Spleen (tissue), 11 donors: ENCODE results near the gene DGKB. TPM values are rescaled to one million over a fixed set of nuclear protein-coding genes. Genes with fewer than 3 reads are reported as not detected.

ENCODE experiments used
- DNase-seq: peaks from one replicate; pipeline ENCODE4 v3.0.0-alpha.2; 2020
- H3K27ac ChIP-seq, 8 donors: fragments of 200-600 bp; sonication (generic) in 7 of 8; 1 replicate in 4 of 8; 2 replicates in 4 of 8; pipeline versions ENCODE4 v1.5.0 to v1.8.0; 2016 to 2021; ENCODE audit warnings: inconsistent platforms in 4 of 8, mild to moderate bottlenecking in 4 of 8, moderate library complexity in 1 of 8
- H3K27me3 ChIP-seq, 7 donors: fragments of 200-600 bp; sonication (generic) in 6 of 7; replicated peaks in 1 of 7; 1 replicate in 4 of 7; 2 replicates in 3 of 7; pipeline versions ENCODE4 v1.5.0 to v1.8.0; 2016 to 2021; ENCODE audit warnings: inconsistent platforms in 3 of 7, mild to moderate bottlenecking in 1 of 7
- H3K36me3 ChIP-seq, 6 donors: fragments of 200-600 bp; sonication (generic) in 5 of 6; 1 replicate in 4 of 6; 2 replicates in 2 of 6; pipeline versions ENCODE4 v1.5.0 to v1.8.0; 2016 to 2021; ENCODE audit warnings: inconsistent platforms in 2 of 6
- H3K4me1 ChIP-seq, 6 donors: fragments of 200-600 bp; sonication (generic) in 5 of 6; 1 replicate in 3 of 6; 2 replicates in 3 of 6; pipeline versions ENCODE4 v1.5.0 to v1.8.0; 2016 to 2021; ENCODE audit warnings: inconsistent platforms in 3 of 6
- H3K4me3 ChIP-seq, 8 donors: fragments of 200-600 bp; sonication (generic) in 7 of 8; 1 replicate in 4 of 8; 2 replicates in 4 of 8; pipeline versions ENCODE4 v1.5.0 to v1.8.0; 2016 to 2021; ENCODE audit warnings: inconsistent platforms in 4 of 8, mild to moderate bottlenecking in 4 of 8, moderate library complexity in 2 of 8
- H3K9me3 ChIP-seq, 8 donors: fragments of 200-600 bp; sonication (generic) in 7 of 8; 1 replicate in 4 of 8; 2 replicates in 4 of 8; pipeline versions ENCODE4 v1.5.0 to v1.8.0; 2016 to 2021; ENCODE audit warnings: inconsistent platforms in 4 of 8
- CTCF ChIP-seq, 11 experiments: fragments of 200-600 bp in 7 of 11; fragments of 450-650 bp in 4 of 11; sonication (generic) in 4 of 11; IDR thresholded peaks in 8 of 11; conservative IDR thresholded peaks in 3 of 11; 1 replicate in 7 of 11; 2 replicates in 4 of 11; pipeline versions ENCODE4 v1.4.0 to v1.8.0; 2016 to 2021; ENCODE audit warnings: antibody characterized with exemption in 11 of 11, inconsistent platforms in 4 of 11, mild to moderate bottlenecking in 1 of 11
- POLR2A ChIP-seq, 3 donors: fragments of 450-650 bp; IDR thresholded peaks; one replicate each; pipeline ENCODE4 v1.5.1; 2017; ENCODE audit warnings: antibody characterized with exemption in 3 of 3, mild to moderate bottlenecking in 1 of 3
- POLR2AphosphoS5 ChIP-seq, 3 donors: sonication (generic); formaldehyde crosslinking; IDR thresholded peaks; one replicate each; pipeline ENCODE4 v1.5.1; 2017; ENCODE audit warnings: antibody characterized with exemption in 3 of 3
- WGBS, 5 donors: extraction: QIAGEN DNeasy Blood & Tissue Kit in 3 of 5; methylation state at CpG; one replicate each; pipeline versions ENCODE4 v1.1.5 to v1.1.7; 2013 to 2018; 5-methylcytosine and 5-hydroxymethylcytosine counted together
- intact Hi-C: fragments of 100-400 bp; cut with DNase I; formaldehyde crosslinking; loops from one replicate; pipeline ENCODE4 v1.15.0; 2023; ENCODE audit warnings: low total_unique reads
- polyA plus RNA-seq, 3 donors: library from polyadenylated mRNA; stranded (reverse); fragments of 200-250 nt; gene quantifications; one replicate each; pipeline ENCODE4 v1.2.1, GENCODE V29; 2013
- total RNA-seq, 7 donors: library from RNA; depleted of rRNA in 3 of 7; stranded (reverse); fragments of >200 nt in 3 of 7; fragmentation: NEBNext Ultra II Directional in 4 of 7; extraction: Animal tissue kit (Norgen Biotek cat#: 25700) in 4 of 7; gene quantifications; one replicate each; pipeline versions ENCODE4 v1.1.0 to v1.2.1, GENCODE V29; 2016 to 2021
- donor health status: healthy with polysubstance abuse.
- donor health status: DM: no; HTN: no; CAD: no; lungs with moderate emphysema.
- donor health status: DM: no; HTN: no; CAD: no.
- donor health status: Bipolar disorder and iron deficiency.
- donor health status: healthy.
- donor health status: DM: no; HTN: no; CAD: no.
- donor health status: DM: yes; HTN: yes; CAD: no.

DGKB gene
- total and polyA plus RNA-seq, 10 donors = 0.02 to 0.26 (median 0.03) TPM; not detected in 6

GRCh38 chr7:14148974-14149373 lies 753.6 kb downstream of the DGKB start:
- no peak for TF ChIP-seq POLR2AphosphoS5 (IDR thresholded peaks at IDR 0.05)
- no peak for TF ChIP-seq POLR2A (IDR thresholded peaks at IDR 0.05)
- no peak for TF ChIP-seq CTCF (IDR thresholded peaks at IDR 0.05 in 8 of 11, conservative IDR thresholded peaks at IDR 0.05 in 3 of 11)
- intact Hi-C loops = no loop called here
- no peaks in the 10 kb centered on the region for H3K27me3 ChIP-seq
- no peaks in the 10 kb centered on the region for H3K9me3 ChIP-seq
- H3K27ac ChIP-seq = no peak overlapping the region
- no peaks in the 10 kb centered on the region for H3K36me3 ChIP-seq
- no peaks in the 10 kb centered on the region for H3K4me1 ChIP-seq
- H3K4me3 ChIP-seq = no peak overlapping the region
- DNase-seq = no peak
- WGBS, 5 donors = 81 to 93% (median 89%) methylated on average over 5 of the region's 5 CpGs

- TF ChIP-seq POLR2AphosphoS5 (IDR thresholded peaks at IDR 0.05) (no peak), CTCF (IDR thresholded peaks at IDR 0.05 in 8 of 11, conservative IDR thresholded peaks at IDR 0.05 in 3 of 11) (no peak), POLR2A (IDR thresholded peaks at IDR 0.05) (no peak)
- intact Hi-C loops = no loop called here
- WGBS, 5 donors = 51 to 74% (median 55%) methylated on average over 2 of the region's 2 CpGs
Measured at GRCh38 chr7:14147532-14147931, 755.0 kb downstream of the DGKB start.

GRCh38 chr7:14144538-14144937 lies 758.0 kb downstream of the DGKB start:
- TF ChIP-seq POLR2AphosphoS5 (IDR thresholded peaks at IDR 0.05) (no peak), CTCF (IDR thresholded peaks at IDR 0.05 in 8 of 11, conservative IDR thresholded peaks at IDR 0.05 in 3 of 11) (no peak), POLR2A (IDR thresholded peaks at IDR 0.05) (no peak)
- Histone ChIP-seq H3K4me1 (no peaks in the 10 kb centered on the region), H3K27me3 (no peaks in the 10 kb centered on the region), H3K27ac (no peak overlapping the region), H3K9me3 (no peaks in the 10 kb centered on the region), H3K36me3 (no peaks in the 10 kb centered on the region), H3K4me3 (no peak overlapping the region)
- no peak for DNase-seq
- 86 to 95% (median 93%) methylated on average over 2 of the region's 2 CpGs for WGBS, 5 donors
- intact Hi-C loops = no loop called here

More at GRCh38 chr7:14147532-14147931, 755.0 kb downstream of the DGKB start:
- DNase-seq = no peak
- Histone ChIP-seq H3K4me3 (no peak overlapping the region), H3K4me1 (no peaks in the 10 kb centered on the region), H3K9me3 (no peaks in the 10 kb centered on the region), H3K27me3 (no peaks in the 10 kb centered on the region), H3K36me3 (no peaks in the 10 kb centered on the region), H3K27ac (no peak overlapping the region)

- Histone ChIP-seq H3K9me3 (no peaks in the 10 kb centered on the region), H3K4me3 (no peak overlapping the region), H3K27me3 (no peaks in the 10 kb centered on the region), H3K4me1 (no peaks in the 10 kb centered on the region), H3K36me3 (no peaks in the 10 kb centered on the region), H3K27ac (no peak overlapping the region)
- intact Hi-C loops = no loop called here
- TF ChIP-seq CTCF (IDR thresholded peaks at IDR 0.05 in 8 of 11, conservative IDR thresholded peaks at IDR 0.05 in 3 of 11) (no peak), POLR2AphosphoS5 (IDR thresholded peaks at IDR 0.05) (no peak), POLR2A (IDR thresholded peaks at IDR 0.05) (no peak)
- no peak for DNase-seq
- WGBS, 5 donors = 77 to 88% (median 81%) methylated on average over 1 of the region's 1 CpG
Measured at GRCh38 chr7:14144109-14144508, 758.4 kb downstream of the DGKB start.
